Measurements from ENCODE around the gene LZIC.

LZIC gene

GRCh38 chr1:9902060-9902452 is 41.1 kb downstream of the LZIC start:
- no peaks in the 10 kb centered on the region for H3K4me1 ChIP-seq (ENCODE audit: insufficient read depth, low read length)
- H4K20me1 ChIP-seq (ENCODE audit: insufficient read depth, low read length): peaks cover 3% of the 10 kb centered on the region; the same call in 1 of the 2 replicates
- ATAC-seq (ENCODE audit: insufficient read depth, low read depth): no peak
- H3K79me2 ChIP-seq (ENCODE audit: insufficient read depth, low read length): no peaks in the 10 kb centered on the region; the same call in 1 of the 2 replicates
- TF ChIP-seq, protein P1, sequence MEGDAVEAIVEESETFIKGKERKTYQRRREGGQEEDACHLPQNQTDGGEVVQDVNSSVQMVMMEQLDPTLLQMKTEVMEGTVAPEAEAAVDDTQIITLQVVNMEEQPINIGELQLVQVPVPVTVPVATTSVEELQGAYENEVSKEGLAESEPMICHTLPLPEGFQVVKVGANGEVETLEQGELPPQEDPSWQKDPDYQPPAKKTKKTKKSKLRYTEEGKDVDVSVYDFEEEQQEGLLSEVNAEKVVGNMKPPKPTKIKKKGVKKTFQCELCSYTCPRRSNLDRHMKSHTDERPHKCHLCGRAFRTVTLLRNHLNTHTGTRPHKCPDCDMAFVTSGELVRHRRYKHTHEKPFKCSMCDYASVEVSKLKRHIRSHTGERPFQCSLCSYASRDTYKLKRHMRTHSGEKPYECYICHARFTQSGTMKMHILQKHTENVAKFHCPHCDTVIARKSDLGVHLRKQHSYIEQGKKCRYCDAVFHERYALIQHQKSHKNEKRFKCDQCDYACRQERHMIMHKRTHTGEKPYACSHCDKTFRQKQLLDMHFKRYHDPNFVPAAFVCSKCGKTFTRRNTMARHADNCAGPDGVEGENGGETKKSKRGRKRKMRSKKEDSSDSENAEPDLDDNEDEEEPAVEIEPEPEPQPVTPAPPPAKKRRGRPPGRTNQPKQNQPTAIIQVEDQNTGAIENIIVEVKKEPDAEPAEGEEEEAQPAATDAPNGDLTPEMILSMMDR (IDR thresholded peaks at IDR 0.05; ENCODE audit: borderline replicate concordance, extremely low read depth, low read length, poor library complexity, severe bottlenecking): no peak
- no peak for TF ChIP-seq EZH2 (IDR thresholded peaks at IDR 0.05; ENCODE audit: borderline replicate concordance, low read depth, low read length, severe bottlenecking)
- no peak overlapping the region for H3K27ac ChIP-seq (ENCODE audit: low read length)
- no peaks in the 10 kb centered on the region for H3K9me3 ChIP-seq (ENCODE audit: insufficient read depth, low read length, severe bottlenecking)
- no peaks in the 10 kb centered on the region for H3K36me3 ChIP-seq (ENCODE audit: insufficient read depth, low read length)
- no peaks in the 10 kb centered on the region for H3K27me3 ChIP-seq (ENCODE audit: insufficient read depth, low read length, poor library complexity)
- DNase-seq: no peak
- no peak overlapping the region for H3K4me3 ChIP-seq (ENCODE audit: low read depth in 1 of 2, low read length in 2 of 2)
- no peak overlapping the region for H3K9ac ChIP-seq (ENCODE audit: low read depth, low read length)
- no peak overlapping the region for H3K4me2 ChIP-seq (ENCODE audit: insufficient read depth, low read length)
- H2AFZ ChIP-seq (ENCODE audit: low read depth, low read length): no peak overlapping the region

GRCh38 chr1:9901148-9902059 is 41.8 kb downstream of the LZIC start:
- H3K4me3 ChIP-seq (ENCODE audit: low read depth in 1 of 2, low read length in 2 of 2): no peak overlapping the region
- no peak overlapping the region for H3K4me2 ChIP-seq (ENCODE audit: insufficient read depth, low read length)
- H4K20me1 ChIP-seq (ENCODE audit: insufficient read depth, low read length): peaks cover under 1% of the 10 kb centered on the region; the same call in 1 of the 2 replicates
- DNase-seq: no peak
- no peak for TF ChIP-seq EZH2 (IDR thresholded peaks at IDR 0.05; ENCODE audit: borderline replicate concordance, low read depth, low read length, severe bottlenecking)
- TF ChIP-seq, protein P1 (IDR thresholded peaks at IDR 0.05; ENCODE audit: borderline replicate concordance, extremely low read depth, low read length, poor library complexity, severe bottlenecking): no peak
- H3K79me2 ChIP-seq (ENCODE audit: insufficient read depth, low read length): no peaks in the 10 kb centered on the region; the same call in 1 of the 2 replicates
- no peaks in the 10 kb centered on the region for H3K4me1 ChIP-seq (ENCODE audit: insufficient read depth, low read length)
- H3K9ac ChIP-seq (ENCODE audit: low read depth, low read length): no peak overlapping the region
- no peak overlapping the region for H2AFZ ChIP-seq (ENCODE audit: low read depth, low read length)
- no peak overlapping the region for H3K27ac ChIP-seq (ENCODE audit: low read length)
- H3K36me3 ChIP-seq (ENCODE audit: insufficient read depth, low read length): no peaks in the 10 kb centered on the region
- no peaks in the 10 kb centered on the region for H3K9me3 ChIP-seq (ENCODE audit: insufficient read depth, low read length, severe bottlenecking)
- no peaks in the 10 kb centered on the region for H3K27me3 ChIP-seq (ENCODE audit: insufficient read depth, low read length, poor library complexity)
- no peak for ATAC-seq (ENCODE audit: insufficient read depth, low read depth)

DNA sequence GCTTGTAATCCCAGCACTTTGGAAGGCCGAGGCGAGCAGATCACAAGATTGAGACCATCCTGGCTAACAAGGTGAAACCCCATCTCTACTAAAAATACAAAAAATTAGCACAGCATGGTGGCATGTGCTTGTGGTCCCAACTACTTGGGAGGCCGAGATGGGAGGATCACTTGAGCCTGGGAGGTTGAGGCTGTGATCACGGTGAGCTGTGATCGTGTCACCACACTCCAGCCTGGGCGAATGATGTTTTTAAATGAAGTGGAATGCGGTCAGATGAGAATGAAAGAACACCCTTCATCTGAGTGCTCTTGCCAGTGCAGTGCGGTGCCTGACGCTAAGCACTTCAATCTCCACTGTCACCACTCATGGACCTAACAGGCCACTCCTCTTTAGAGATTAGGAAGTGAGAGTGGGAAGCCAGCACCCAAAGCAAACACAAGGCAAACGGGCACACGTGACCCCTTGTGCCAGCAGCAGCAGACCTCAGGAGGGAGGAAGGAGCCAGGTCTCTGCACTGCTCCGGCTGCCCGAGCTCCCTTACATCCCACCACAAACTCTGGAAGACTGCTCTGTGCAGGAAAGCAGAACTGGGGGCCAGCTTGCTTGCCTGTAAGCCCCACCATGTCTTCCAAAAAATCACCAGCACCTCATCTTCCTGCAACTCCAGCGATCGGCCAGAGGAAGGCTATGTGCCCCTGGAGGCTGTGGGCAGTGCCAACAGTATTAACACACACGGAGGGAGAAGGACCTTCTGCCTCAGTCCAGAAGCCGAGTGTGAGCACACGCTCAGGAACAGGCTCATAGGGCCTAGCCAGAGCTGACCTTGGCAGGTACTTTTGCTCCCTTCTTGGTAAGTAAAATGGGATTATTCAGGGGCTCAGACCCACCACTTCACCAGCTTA is 42.8 kb downstream of the LZIC start:
- Histone ChIP-seq H3K27ac (ENCODE audit: low read length) (no peak overlapping the region), H4K20me1 (ENCODE audit: insufficient read depth, low read length) (no peaks in the 10 kb centered on the region), H3K9me3 (ENCODE audit: insufficient read depth, low read length, severe bottlenecking) (no peaks in the 10 kb centered on the region), H3K4me2 (ENCODE audit: insufficient read depth, low read length) (no peak overlapping the region), H3K4me3 (ENCODE audit: low read depth in 1 of 2, low read length in 2 of 2) (no peak overlapping the region), H3K9ac (ENCODE audit: low read depth, low read length) (no peak overlapping the region), H3K36me3 (ENCODE audit: insufficient read depth, low read length) (no peaks in the 10 kb centered on the region), H3K79me2 (ENCODE audit: insufficient read depth, low read length) (no peaks in the 10 kb centered on the region; the same call in 1 of the 2 replicates), H3K27me3 (ENCODE audit: insufficient read depth, low read length, poor library complexity) (no peaks in the 10 kb centered on the region), H3K4me1 (ENCODE audit: insufficient read depth, low read length) (no peaks in the 10 kb centered on the region), H2AFZ (ENCODE audit: low read depth, low read length) (no peak overlapping the region)
- TF ChIP-seq, protein P1 (IDR thresholded peaks at IDR 0.05; ENCODE audit: borderline replicate concordance, extremely low read depth, low read length, poor library complexity, severe bottlenecking): no peak
- TF ChIP-seq EZH2 (IDR thresholded peaks at IDR 0.05; ENCODE audit: borderline replicate concordance, low read depth, low read length, severe bottlenecking): no peak
- no peak for ATAC-seq (ENCODE audit: insufficient read depth, low read depth)
- no peak for DNase-seq

Measured in DND-41 (cell line).